ENCODE data around the gene GREB1L.

GREB1L gene

DNA sequence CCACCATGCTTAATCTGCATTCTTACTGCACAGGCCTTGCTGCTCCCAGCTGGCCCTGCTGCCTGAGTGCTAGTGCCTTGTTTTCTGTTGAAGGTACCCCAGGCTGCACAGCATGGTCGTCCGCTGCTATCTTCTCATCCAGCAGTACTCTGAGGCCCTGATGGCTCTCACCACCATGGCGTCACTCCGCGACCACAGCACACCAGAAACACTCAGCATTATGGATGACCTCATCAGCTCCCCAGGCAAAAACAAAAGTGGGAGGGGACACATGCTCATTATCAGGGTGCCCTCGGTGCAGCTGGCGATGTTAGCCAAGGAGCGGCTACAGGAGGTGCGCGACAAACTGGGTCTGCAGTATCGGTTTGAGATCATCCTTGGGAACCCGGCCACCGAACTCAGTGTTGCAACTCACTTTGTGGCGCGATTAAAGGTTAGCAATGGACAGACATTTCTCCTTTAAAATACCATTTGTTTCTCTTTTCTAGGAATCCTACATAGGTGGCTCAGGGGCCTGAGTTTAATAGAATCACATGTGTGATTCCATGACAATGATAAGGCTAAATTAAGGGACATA, 248.0 kb downstream of the GREB1L start:
- H3K4me3 ChIP-seq (ENCODE audit: low read depth, low read length), result no peak overlapping the region
- no peak for DNase-seq (ENCODE audit: low read depth)
- TF ChIP-seq, protein P1, sequence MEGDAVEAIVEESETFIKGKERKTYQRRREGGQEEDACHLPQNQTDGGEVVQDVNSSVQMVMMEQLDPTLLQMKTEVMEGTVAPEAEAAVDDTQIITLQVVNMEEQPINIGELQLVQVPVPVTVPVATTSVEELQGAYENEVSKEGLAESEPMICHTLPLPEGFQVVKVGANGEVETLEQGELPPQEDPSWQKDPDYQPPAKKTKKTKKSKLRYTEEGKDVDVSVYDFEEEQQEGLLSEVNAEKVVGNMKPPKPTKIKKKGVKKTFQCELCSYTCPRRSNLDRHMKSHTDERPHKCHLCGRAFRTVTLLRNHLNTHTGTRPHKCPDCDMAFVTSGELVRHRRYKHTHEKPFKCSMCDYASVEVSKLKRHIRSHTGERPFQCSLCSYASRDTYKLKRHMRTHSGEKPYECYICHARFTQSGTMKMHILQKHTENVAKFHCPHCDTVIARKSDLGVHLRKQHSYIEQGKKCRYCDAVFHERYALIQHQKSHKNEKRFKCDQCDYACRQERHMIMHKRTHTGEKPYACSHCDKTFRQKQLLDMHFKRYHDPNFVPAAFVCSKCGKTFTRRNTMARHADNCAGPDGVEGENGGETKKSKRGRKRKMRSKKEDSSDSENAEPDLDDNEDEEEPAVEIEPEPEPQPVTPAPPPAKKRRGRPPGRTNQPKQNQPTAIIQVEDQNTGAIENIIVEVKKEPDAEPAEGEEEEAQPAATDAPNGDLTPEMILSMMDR (IDR thresholded peaks at IDR 0.05; ENCODE audit: control insufficient read depth, extremely low read depth, insufficient read depth), result no peak

DNA sequence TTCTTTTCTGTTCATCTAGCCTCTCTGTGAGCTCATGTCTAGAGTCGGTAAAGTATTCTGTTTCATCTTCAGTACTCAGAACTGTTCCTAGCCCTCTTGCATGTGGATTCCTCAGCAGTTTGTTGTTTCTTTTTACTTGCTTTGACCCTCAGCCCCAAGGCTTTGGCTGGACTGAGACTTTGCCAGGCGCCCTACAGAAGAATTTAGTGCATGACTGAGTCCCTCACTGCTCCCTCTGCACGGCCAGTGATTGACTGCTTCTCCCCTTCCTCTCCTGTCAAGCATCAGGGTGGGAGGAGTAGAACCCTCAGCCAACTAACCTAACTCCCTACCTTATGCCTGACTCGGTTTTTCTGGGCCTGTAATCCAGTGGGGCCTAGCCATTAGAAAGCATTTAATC, 248.7 kb downstream of the GREB1L start:
- DNase-seq (ENCODE audit: low read depth), result no peak
- H3K4me3 ChIP-seq (ENCODE audit: low read depth, low read length), result no peak overlapping the region
- TF ChIP-seq, protein P1 (IDR thresholded peaks at IDR 0.05; ENCODE audit: control insufficient read depth, extremely low read depth, insufficient read depth), result no peak

DNA sequence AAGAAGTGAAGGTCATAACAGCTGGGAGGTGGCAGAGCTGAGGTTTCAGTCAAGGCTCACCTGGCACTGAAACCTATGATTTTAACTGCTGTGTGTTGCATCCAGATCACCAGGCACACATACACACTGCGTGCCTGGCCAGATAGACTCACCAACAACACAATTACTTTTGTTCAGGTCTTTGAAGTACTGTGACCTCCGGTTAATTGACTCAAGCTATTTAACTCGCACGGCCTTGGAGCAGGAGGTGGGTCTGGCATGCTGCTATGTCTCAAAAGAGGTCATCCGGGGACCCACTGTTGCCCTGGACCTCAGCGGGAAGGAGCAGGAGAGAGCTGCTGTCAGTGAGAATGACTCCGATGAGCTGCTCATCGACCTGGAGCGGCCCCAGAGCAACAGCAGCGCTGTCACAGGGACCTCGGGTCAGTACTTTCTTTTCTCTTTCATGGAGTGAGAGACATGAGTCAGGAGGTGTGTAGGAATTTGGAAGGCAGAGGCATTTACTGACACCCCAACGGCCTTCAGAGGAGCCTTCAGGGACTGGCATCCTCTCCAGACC, 254.3 kb downstream of the GREB1L start:
- TF ChIP-seq, protein P1 (IDR thresholded peaks at IDR 0.05; ENCODE audit: control insufficient read depth, extremely low read depth, insufficient read depth), result no peak
- no peak for DNase-seq (ENCODE audit: low read depth)
- H3K4me3 ChIP-seq (ENCODE audit: low read depth, low read length), result no peak overlapping the region

DNA sequence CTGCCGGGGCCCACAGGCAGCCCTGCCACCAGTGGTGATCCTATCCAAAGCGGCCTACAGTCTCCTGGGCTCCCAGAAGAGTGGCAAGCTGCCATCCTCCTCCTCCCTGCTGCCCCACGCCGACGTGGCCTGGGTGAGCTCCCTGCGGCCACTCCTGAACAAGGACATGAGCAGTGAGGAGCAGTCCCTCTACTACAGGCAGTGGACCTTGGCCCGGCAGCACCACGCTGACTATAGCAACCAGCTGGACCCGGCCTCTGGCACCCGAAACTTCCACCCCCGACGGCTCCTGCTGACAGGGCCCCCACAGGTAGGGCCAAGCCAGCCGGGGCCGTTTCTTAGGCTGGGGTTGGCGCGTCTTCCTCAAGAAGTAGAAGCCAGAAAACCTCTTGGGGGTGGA, 258.0 kb downstream of the GREB1L start:
- no peak for DNase-seq (ENCODE audit: low read depth)
- TF ChIP-seq, protein P1 (IDR thresholded peaks at IDR 0.05; ENCODE audit: control insufficient read depth, extremely low read depth, insufficient read depth), result no peak
- no peak overlapping the region for H3K4me3 ChIP-seq (ENCODE audit: low read depth, low read length)

DNA sequence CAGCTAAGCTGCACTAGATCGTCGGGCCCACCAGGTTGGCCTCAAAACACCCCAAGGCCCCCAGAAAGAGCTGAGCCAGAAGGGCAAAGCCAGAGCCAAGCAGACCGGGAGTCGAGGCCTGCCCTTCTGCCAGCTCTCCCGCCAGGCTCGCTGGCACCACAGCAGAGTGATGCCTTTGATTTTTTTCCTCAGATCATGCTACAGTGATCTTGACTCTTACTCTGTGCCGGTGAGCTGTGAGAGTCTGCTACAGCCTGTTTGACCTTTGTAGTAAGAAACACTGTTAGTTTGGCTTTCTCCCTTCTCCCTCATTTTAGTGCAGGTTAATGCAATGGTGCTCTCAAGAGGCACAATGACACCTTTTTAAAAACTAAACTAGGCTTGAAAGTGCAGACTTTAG, 260.6 kb downstream of the GREB1L start:
- TF ChIP-seq, protein P1 (IDR thresholded peaks at IDR 0.05; ENCODE audit: control insufficient read depth, extremely low read depth, insufficient read depth), result no peak
- no peak for DNase-seq (ENCODE audit: low read depth)
- H3K4me3 ChIP-seq (ENCODE audit: low read depth, low read length), result no peak overlapping the region

DNA sequence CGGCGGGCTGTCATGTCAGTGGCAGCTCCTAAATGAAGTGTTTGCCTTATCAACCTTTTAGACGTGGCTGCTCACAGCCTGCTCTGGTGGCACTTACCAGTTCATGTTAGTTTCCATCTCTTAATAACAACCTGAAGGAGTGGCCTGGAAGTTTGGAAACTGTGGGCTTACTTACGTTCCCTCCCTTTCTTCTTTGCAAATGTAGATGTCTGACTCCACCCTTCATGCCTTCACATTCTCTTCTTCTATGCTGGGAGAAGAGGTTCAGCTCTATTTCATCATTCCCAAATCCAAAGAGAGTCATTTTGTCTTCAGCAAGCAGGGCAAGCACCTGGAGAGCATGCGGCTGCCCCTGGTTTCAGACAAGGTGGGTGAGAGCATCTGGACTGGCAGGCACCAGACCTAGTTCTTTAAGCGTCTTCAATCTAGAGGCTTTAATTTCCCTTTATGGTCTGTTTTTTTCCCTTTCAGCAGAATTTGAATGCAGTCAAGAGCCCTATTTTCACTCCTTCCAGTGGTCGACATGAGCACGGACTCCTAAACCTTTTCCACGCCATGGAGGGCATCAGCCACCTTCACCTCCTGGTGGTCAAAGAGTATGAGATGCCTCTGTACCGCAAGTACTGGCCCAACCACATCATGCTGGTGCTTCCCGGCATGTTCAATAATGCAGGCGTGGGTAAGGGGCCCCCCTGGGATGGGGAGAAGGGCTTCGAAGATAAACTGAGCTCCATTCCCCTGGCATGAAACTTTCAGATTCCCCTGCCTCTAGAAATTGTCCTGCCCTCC, 266.1 kb downstream of the GREB1L start:
- no peak for DNase-seq (ENCODE audit: low read depth)
- H3K4me3 ChIP-seq (ENCODE audit: low read depth, low read length), result no peak overlapping the region
- TF ChIP-seq, protein P1 (IDR thresholded peaks at IDR 0.05; ENCODE audit: control insufficient read depth, extremely low read depth, insufficient read depth), result no peak
